Natural killer cell (primary cell): ENCODE data around the gene SPATS2L. TPM values are rescaled to one million over a fixed set of nuclear protein-coding genes. Genes with fewer than 3 reads are reported as not detected.

Experiments
- ATAC-seq, 3 donors: fragments of 150-1000 bp in 2 of 3; fragments of 200-7000 bp in 1 of 3; cut with Tn5 transposase; 1 replicate in 1 of 3; 2 replicates in 2 of 3; pipeline ENCODE4 v1.10.0; 2021; ENCODE audit warnings: mild to moderate bottlenecking in 2 of 3, moderate library complexity in 2 of 3
- DNase-seq, 2 donors: peaks; one replicate each; pipeline versions ENCODE4 v3.0.0 to v3.0.0-alpha.2; 2013 to 2021; ENCODE audit warnings: mixed read lengths in 1 of 2
- H3K27ac ChIP-seq: one replicate; pipeline ENCODE4 v1.5.1; 2013; ENCODE audit warnings: mild to moderate bottlenecking, low read length
- H3K27me3 ChIP-seq: one replicate; pipeline ENCODE4 v1.6.1; 2013; ENCODE audit warnings: low read length; ENCODE audit not compliant: control insufficient read depth, insufficient read depth
- H3K36me3 ChIP-seq: one replicate; pipeline ENCODE4 v1.6.1; 2013; ENCODE audit warnings: low read length; ENCODE audit not compliant: control insufficient read depth, insufficient read depth
- H3K4me1 ChIP-seq: one replicate; pipeline ENCODE4 v1.6.1; 2013; ENCODE audit warnings: low read length; ENCODE audit not compliant: control insufficient read depth, insufficient read depth
- H3K4me3 ChIP-seq: one replicate; pipeline ENCODE4 v1.5.1; 2013; ENCODE audit warnings: low read length
- H3K9me3 ChIP-seq: one replicate; pipeline ENCODE4 v1.6.1; 2013; ENCODE audit warnings: low read length; ENCODE audit not compliant: control insufficient read depth, insufficient read depth
- H3K27ac Mint-ChIP-seq, 2 donors: one replicate each; pipeline ENCODE4 v1.8.0; 2022; ENCODE audit warnings: mild to moderate bottlenecking in 2 of 2, mixed read lengths in 2 of 2, moderate library complexity in 1 of 2
- H3K27me3 Mint-ChIP-seq, 2 donors: one replicate each; pipeline ENCODE4 v1.8.0; 2022; ENCODE audit warnings: low read depth in 2 of 2, mixed read lengths in 2 of 2
- H3K36me3 Mint-ChIP-seq: one replicate; pipeline ENCODE4 v1.8.0; 2022; ENCODE audit warnings: mixed read lengths
- H3K4me1 Mint-ChIP-seq, 2 donors: one replicate each; pipeline ENCODE4 v1.8.0; 2022; ENCODE audit warnings: mixed read lengths in 2 of 2
- H3K4me3 Mint-ChIP-seq: one replicate; pipeline ENCODE4 v1.8.0; 2022; ENCODE audit warnings: mild to moderate bottlenecking, moderate library complexity, mixed read lengths
- H3K9me3 Mint-ChIP-seq, 2 donors: one replicate each; pipeline ENCODE4 v1.8.0; 2022; ENCODE audit warnings: mixed read lengths in 2 of 2
- WGBS: methylation state at CpG from one replicate; pipeline ENCODE4 v1.1.7; 2013; ENCODE audit warnings: missing lambda C conversion rate; ENCODE audit not compliant: insufficient coverage; 5-methylcytosine and 5-hydroxymethylcytosine counted together
- intact Hi-C: fragments of 100-400 bp; cut with micrococcal nuclease; formaldehyde crosslinking; loops from one replicate; pipeline ENCODE4 v1.14.2; 2022
- total RNA-seq, 4 donors: library from RNA; stranded (reverse); fragments of 120-200 nt in 1 of 4; gene quantifications; one replicate each; pipeline versions ENCODE4 v1.2.3 to v1.2.4, GENCODE V29; 2013 to 2022
- TF ChIP-seq, protein P1 (sequence below): fragments of 200-600 bp; IDR thresholded peaks from one replicate; pipeline ENCODE4 v1.8.0; 2022; ENCODE audit warnings: antibody characterized with exemption

Gene SPATS2L
- total RNA-seq, 3 donors from 2014 or later (not counting 1 experiment from before 2014, with no cell fraction given): 3.8 to 10.9 (median 4.4) TPM

DNA sequence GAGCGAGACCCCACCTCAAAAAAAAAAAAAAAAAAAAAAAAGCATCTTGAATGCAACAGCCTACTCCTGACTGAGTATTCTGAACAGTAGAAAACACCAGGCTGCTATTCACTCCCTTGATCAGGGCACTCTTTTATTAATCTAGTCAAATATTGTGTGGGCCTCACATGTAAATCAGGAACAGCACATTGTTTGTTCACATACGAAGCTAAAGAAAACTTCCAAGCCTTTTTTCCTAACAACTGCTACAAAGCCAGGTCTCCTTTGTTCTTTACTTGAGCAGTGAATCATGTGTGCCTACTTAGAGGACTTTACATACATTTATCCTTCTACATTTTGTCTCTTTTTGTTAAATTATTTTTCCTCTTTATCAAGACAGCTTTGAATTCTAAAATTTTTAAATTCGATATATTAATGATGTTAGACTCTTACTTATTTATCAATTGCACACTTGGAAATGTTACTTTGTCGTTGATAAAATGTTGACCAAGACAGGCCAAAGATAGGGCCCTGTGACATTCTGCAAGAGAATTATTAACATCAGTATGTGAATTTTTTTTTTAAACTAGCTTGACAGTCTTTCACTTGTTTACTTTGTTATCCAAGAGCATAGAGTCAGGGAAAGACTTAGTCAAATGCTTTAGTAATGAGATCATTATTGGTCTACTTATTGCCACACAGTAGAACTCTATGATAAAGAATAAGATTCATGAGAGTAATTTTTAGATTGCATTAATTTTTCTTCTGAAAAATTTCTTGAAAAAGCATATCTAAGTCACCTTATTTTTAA, 13.2 kb downstream of the SPATS2L start:
- no peaks in the 10 kb centered on the region for H3K27me3 Mint-ChIP-seq
- Histone ChIP-seq H3K27ac (no peak overlapping the region), H3K36me3 (no peaks in the 10 kb centered on the region), H3K27me3 (no peaks in the 10 kb centered on the region), H3K4me1 (no peaks in the 10 kb centered on the region), H3K4me3 (no peak overlapping the region), H3K9me3 (no peaks in the 10 kb centered on the region)
- TF ChIP-seq, protein P1, sequence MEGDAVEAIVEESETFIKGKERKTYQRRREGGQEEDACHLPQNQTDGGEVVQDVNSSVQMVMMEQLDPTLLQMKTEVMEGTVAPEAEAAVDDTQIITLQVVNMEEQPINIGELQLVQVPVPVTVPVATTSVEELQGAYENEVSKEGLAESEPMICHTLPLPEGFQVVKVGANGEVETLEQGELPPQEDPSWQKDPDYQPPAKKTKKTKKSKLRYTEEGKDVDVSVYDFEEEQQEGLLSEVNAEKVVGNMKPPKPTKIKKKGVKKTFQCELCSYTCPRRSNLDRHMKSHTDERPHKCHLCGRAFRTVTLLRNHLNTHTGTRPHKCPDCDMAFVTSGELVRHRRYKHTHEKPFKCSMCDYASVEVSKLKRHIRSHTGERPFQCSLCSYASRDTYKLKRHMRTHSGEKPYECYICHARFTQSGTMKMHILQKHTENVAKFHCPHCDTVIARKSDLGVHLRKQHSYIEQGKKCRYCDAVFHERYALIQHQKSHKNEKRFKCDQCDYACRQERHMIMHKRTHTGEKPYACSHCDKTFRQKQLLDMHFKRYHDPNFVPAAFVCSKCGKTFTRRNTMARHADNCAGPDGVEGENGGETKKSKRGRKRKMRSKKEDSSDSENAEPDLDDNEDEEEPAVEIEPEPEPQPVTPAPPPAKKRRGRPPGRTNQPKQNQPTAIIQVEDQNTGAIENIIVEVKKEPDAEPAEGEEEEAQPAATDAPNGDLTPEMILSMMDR: no peak
- no peaks in the 10 kb centered on the region for H3K36me3 Mint-ChIP-seq
- H3K9me3 Mint-ChIP-seq: no peaks in the 10 kb centered on the region
- WGBS: 93% methylated on average over 3 of the region's 4 CpGs
- H3K27ac Mint-ChIP-seq: no peak overlapping the region
- H3K4me3 Mint-ChIP-seq: no peak overlapping the region
- ATAC-seq (no peak), DNase-seq (no peak)
- no peaks in the 10 kb centered on the region for H3K4me1 Mint-ChIP-seq
- intact Hi-C loops: no loop called here

DNA sequence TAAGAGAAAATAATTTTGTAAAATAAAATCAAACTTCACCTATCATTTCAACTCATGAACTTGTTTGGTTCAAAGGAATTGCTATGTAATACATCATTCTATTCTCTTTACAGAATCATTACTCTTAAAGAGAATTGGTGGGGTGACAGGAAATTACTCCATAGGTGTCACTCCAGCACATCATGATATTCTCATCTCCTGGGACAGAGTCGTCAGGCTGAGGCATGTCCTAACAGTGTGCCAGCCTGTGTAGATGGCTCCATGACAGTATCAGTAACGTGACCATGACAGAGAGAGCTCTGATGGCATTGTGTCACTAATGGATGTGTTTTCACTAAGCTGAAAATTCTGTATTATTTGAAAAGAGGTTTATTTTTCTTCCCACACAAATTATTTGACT, 13.9 kb downstream of the SPATS2L start:
- Mint-ChIP-seq H3K27me3 (no peaks in the 10 kb centered on the region), H3K4me1 (no peaks in the 10 kb centered on the region), H3K9me3 (no peaks in the 10 kb centered on the region), H3K27ac (no peak overlapping the region), H3K36me3 (no peaks in the 10 kb centered on the region), H3K4me3 (no peak overlapping the region)
- no peak overlapping the region for H3K27ac ChIP-seq
- intact Hi-C loops: no loop called here
- TF ChIP-seq, protein P1: no peak
- no peaks in the 10 kb centered on the region for H3K27me3 ChIP-seq
- 95% methylated on average over 2 of the region's 2 CpGs for WGBS
- no peak overlapping the region for H3K4me3 ChIP-seq
- DNase-seq (no peak), ATAC-seq (no peak)
- no peaks in the 10 kb centered on the region for H3K36me3 ChIP-seq
- no peaks in the 10 kb centered on the region for H3K4me1 ChIP-seq
- no peaks in the 10 kb centered on the region for H3K9me3 ChIP-seq

GRCh38 chr2:200320991-200321390, 14.5 kb downstream of the SPATS2L start:
- Histone ChIP-seq H3K36me3 (no peaks in the 10 kb centered on the region), H3K4me1 (no peaks in the 10 kb centered on the region), H3K27me3 (no peaks in the 10 kb centered on the region), H3K4me3 (no peak overlapping the region), H3K27ac (no peak overlapping the region), H3K9me3 (no peaks in the 10 kb centered on the region)
- Mint-ChIP-seq H3K4me3 (no peak overlapping the region), H3K27ac (no peak overlapping the region), H3K4me1 (no peaks in the 10 kb centered on the region), H3K9me3 (no peaks in the 10 kb centered on the region), H3K36me3 (no peaks in the 10 kb centered on the region), H3K27me3 (no peaks in the 10 kb centered on the region)
- 86% methylated on average over 2 of the region's 3 CpGs for WGBS
- intact Hi-C loops: no loop called here
- ATAC-seq (no peak), DNase-seq (no peak)
- TF ChIP-seq, protein P1: no peak
